GM21576 (cell line): Measurements from ENCODE around the gene CDCP1.
"Not testable (repeated sequence)": the region's sequence is repeated elsewhere in the genome, so short reads cannot be mapped to it uniquely, and the experiment has no call there.

Source experiments
- ATAC-seq: cut with Tn5 transposase; IDR thresholded peaks from one replicate; pipeline ENCODE4 v1.9.1; 2021; ENCODE audit warnings: mild to moderate bottlenecking, moderate library complexity; ENCODE audit not compliant: unreplicated experiment

CDCP1 gene

GRCh38 chr3:45060165-45060892 lies 85.8 kb downstream of the CDCP1 start:
- no peak for ATAC-seq

DNA sequence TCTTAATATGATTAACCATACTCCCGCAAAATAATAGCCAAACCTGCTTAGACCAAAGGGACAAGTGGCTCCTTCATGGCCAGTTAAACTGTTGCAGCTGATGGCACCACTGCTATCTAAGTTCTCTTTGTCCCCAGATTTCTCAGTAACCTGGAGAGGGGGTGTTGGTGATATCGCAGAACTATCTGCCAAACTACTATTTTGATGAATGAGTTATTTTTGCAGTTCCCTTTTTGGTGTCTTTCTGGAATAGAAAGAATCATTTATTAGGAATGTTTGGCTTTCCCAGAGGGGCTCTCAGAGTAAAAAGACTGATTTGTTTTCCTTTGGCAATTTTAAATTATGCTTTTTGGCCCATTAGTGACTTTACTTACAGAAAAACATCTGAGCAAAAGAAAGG lies 87.0 kb downstream of the CDCP1 start:
- no peak for ATAC-seq

DNA sequence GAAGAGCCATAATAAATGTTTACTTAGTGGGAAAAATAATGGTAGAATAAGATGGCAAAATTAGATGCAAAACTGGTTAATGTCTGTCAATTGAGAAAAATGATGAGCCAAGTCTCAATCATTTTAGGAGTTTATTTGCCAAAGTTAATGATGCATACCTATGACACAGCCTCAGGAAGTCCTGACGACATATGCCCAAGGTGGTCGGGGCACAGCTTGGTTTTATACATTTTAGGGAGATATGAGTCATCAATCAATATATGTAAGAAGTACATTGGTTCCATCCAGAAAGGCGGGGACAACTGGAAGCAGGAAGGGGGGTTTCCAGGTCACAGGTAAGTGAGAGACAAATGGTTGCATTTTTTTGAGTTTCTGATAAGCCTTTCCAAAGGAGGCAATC lies 88.6 kb downstream of the CDCP1 start:
- ATAC-seq = no peak

GRCh38 chr3:45056608-45057301 lies 89.4 kb downstream of the CDCP1 start:
- no peak for ATAC-seq

- no peak for ATAC-seq
Observed at GRCh38 chr3:45055411-45056143, 90.6 kb downstream of the CDCP1 start.

DNA sequence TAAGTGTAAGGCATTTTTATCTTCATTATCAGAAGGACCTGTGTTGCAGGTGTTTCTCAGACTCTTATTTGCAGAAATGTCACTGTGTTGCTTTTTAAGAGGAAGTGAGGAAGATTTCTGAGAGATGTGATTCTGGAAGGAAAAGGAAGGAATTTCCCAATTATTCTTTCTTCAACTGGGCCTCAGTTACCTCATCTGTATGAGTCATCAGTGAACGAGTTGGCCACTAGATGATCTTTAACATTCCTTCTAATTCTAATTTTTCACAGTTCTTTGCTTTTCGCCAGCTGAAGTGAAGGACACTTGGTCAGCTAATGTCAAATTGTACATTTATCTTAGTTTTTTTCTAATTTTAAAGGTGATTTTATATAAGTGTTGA lies 91.2 kb downstream of the CDCP1 start:
- ATAC-seq = no peak

GRCh38 chr3:45054196-45054857 lies 91.9 kb downstream of the CDCP1 start:
- no peak for ATAC-seq

GRCh38 chr3:45053805-45054195 lies 92.4 kb downstream of the CDCP1 start:
- not testable (repeated sequence) for ATAC-seq

DNA sequence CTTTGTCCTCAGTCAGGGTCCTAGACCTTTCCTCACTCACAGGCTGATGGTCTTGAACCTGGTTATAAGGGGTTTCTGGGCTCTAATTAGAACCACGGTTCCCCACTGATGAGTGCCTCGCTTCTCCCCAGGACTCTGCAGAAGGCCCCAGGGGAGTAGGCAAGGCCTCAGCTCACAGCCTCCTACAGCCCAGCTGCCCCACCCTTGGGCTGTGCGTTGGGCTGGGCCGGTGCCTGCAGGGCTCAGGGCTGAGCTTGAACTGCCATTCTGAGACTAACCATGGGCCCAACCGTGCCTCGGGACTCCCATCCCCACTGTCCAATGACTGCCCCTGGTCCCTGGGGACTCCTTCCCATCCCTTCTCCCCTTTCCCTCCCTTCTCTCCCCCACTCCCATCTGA lies 94.5 kb downstream of the CDCP1 start:
- no peak for ATAC-seq

GRCh38 chr3:45049807-45050206 lies 96.4 kb downstream of the CDCP1 start:
- no peak for ATAC-seq

DNA sequence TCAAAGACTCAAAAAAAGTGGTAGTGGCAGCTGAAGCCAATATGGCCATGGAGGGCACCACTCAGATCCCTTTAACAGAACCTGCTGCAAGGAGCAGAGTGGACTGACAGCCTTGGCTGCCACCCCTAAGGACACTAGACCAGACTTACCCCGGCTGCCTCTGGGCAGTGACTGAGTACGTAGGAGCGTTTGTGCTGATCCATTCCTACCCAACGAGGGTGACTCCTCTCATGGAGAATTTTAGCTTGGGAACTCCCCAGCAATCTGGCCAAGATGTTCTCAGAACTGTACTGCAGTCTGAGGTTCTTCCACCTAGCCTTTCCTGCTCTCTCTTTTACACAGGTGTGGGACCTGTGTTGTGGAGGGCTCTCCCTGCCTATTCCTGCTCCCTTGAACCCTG lies 97.9 kb downstream of the CDCP1 start:
- ATAC-seq = no peak

DNA sequence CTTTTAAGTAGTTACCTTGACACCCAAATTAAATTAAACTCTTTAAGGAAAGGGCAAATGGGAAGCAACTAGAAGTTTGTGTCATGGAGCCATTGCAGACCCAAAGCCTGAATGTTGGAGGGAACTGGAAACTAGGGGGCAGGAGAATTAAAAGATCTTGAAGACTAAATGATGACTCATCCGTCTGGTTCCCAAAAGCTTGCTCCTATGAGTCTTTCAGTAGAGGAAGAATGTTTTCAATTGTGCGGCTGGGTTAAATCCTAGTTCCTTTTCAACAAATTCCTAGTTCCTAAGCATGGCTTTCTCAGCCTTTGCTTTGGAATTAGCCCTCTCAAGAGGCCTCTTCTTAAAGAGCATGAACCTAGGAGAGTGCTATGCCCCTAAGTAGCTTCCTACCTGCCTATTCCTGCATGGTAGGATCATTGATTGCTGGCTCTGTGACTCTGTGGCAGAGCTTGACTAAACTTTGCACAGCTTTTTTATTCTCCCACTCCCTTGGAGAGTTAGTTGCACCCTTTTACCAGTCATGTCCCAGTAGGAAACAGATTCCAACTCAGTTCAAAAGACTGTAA lies 102.4 kb downstream of the CDCP1 start:
- no peak for ATAC-seq

GRCh38 chr3:45042162-45042561 lies 104.0 kb downstream of the CDCP1 start:
- ATAC-seq = no peak

DNA sequence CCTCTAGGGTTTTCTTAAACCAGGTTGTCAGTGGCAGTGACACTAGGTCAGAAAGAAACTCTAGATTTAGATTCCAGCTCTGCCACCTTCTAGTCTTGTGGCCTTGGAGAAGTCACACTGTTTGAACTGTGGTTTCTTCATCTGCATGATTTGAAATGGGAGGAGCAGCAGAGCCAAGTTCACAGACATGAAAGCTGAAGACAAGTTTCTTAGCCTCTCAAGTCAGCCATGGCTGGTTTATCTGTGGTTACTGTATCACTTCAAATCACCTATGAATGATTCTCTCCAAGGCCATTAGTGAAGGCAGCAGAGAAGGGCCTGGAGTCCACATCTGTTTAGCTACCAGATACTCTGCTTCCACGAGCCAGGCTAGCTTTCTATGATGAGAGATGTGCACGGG lies 104.5 kb downstream of the CDCP1 start:
- ATAC-seq = no peak

- peak; percentile 62 for ATAC-seq
Observed at GRCh38 chr3:45037720-45038455, 108.3 kb downstream of the CDCP1 start.

GRCh38 chr3:45035441-45036301 lies 110.5 kb downstream of the CDCP1 start:
- ATAC-seq = no peak

GRCh38 chr3:45034612-45035252 lies 111.4 kb downstream of the CDCP1 start:
- no peak for ATAC-seq

- ATAC-seq = no peak
Observed at GRCh38 chr3:45033791-45034190, 112.4 kb downstream of the CDCP1 start.
